ENCODE results near the gene ST7. TPM values are rescaled to one million over a fixed set of nuclear protein-coding genes. Genes with fewer than 3 reads are reported as not detected.

ST7 gene
- total and polyA plus RNA-seq, 2 of the 13 experiments (the other 11 are each of a cell fraction or from before 2014, with no cell fraction given) = 17.3 to 23.5 TPM

GRCh38 chr7:116929914-116930913 is 23.1 kb upstream of the ST7 start (continued):
- TF ChIP-seq ATF2 (CRISPR knock-in tag; IDR thresholded peaks at IDR 0.05) (peak; percentile 60; the same call in 1 of the 2 replicates), FOXO1 (CRISPR knock-in tag; IDR thresholded peaks at IDR 0.05) (0 out of 2 replicates have a peak, but pooled peaks have one; percentile 31), THAP11 (CRISPR knock-in tag; IDR thresholded peaks at IDR 0.05) (0 out of 2 replicates have a peak, but pooled peaks have one; percentile 36), GLMP (CRISPR knock-in tag; IDR thresholded peaks at IDR 0.05; ENCODE audit: borderline replicate concordance) (no peak), SIN3B (IDR thresholded peaks at IDR 0.05; ENCODE audit: low read length) (no peak), ERF (CRISPR knock-in tag; IDR thresholded peaks at IDR 0.05) (0 out of 2 replicates have a peak, but pooled peaks have one; percentile 56), FIP1L1 (IDR thresholded peaks at IDR 0.05; ENCODE audit: borderline replicate concordance, insufficient read depth, low read depth, low read length) (no peak), ZEB1 (IDR thresholded peaks at IDR 0.05; ENCODE audit: insufficient replicate concordance, low read depth) (peak; percentile 38), ZNF619 (CRISPR knock-in tag; IDR thresholded peaks at IDR 0.05) (no peak), RELA (CRISPR knock-in tag; IDR thresholded peaks at IDR 0.05) (0 out of 2 replicates have a peak, but pooled peaks have one; percentile 34), ZNF749 (CRISPR knock-in tag; IDR thresholded peaks at IDR 0.05; ENCODE audit: borderline replicate concordance) (no peak), NCOA2 (CRISPR knock-in tag; IDR thresholded peaks at IDR 0.05) (0 out of 2 replicates have a peak, but pooled peaks have one; percentile 23), JUN (CRISPR knock-in tag; IDR thresholded peaks at IDR 0.05) (no peak), ZNF710 (CRISPR knock-in tag; IDR thresholded peaks at IDR 0.05; ENCODE audit: borderline replicate concordance) (no peak), NFRKB (IDR thresholded peaks at IDR 0.05) (no peak), KDM5B (CRISPR knock-in tag; IDR thresholded peaks at IDR 0.05; ENCODE audit: borderline replicate concordance) (peak; percentile 31; the same call in 1 of the 2 replicates), ATAD3A (CRISPR knock-in tag; IDR thresholded peaks at IDR 0.05) (no peak), DMTF1 (CRISPR knock-in tag; IDR thresholded peaks at IDR 0.05) (no peak), SIX1 (CRISPR knock-in tag; IDR thresholded peaks at IDR 0.05; ENCODE audit: borderline replicate concordance) (0 out of 2 replicates have a peak, but pooled peaks have one; percentile 12), ZBTB25 (CRISPR knock-in tag; IDR thresholded peaks at IDR 0.05) (no peak), RAD21 (CRISPR knock-in tag; IDR thresholded peaks at IDR 0.05) (peak; percentile 88)
